Epithelial cell of esophagus (primary cell): Measurements from ENCODE around the gene VWCE.

Experiments
- DNase-seq: peaks from one replicate; pipeline ENCODE4 v3.0.0; 2010; ENCODE audit warnings: low read depth
- H3K4me3 ChIP-seq: 2 replicates; pipeline ENCODE4 v1.5.1; 2011; ENCODE audit warnings: mild to moderate bottlenecking, low read length, control low read depth
- CTCF ChIP-seq: IDR thresholded peaks from 2 replicates; pipeline ENCODE4 v1.5.1; 2011; ENCODE audit warnings: low read depth, mild to moderate bottlenecking, low read length, control low read depth, inconsistent platforms; ENCODE audit not compliant: insufficient read depth; ENCODE audit errors: missing control alignments

VWCE gene

GRCh38 chr11:61274084-61274483, 21.0 kb downstream of the VWCE start:
- no peak for DNase-seq
- TF ChIP-seq CTCF: no peak
- no peak overlapping the region for H3K4me3 ChIP-seq

GRCh38 chr11:61273178-61274078, 21.7 kb downstream of the VWCE start:
- TF ChIP-seq CTCF: no peak
- H3K4me3 ChIP-seq: no peak overlapping the region
- peak; percentile 34 for DNase-seq

- TF ChIP-seq CTCF: no peak
- no peak overlapping the region for H3K4me3 ChIP-seq
- DNase-seq: no peak
Measured at GRCh38 chr11:61272731-61273130, 22.4 kb downstream of the VWCE start.

- no peak for TF ChIP-seq CTCF
- peak; percentile 75 for DNase-seq
- H3K4me3 ChIP-seq: no peak overlapping the region
Measured at GRCh38 chr11:61270354-61271076, 24.6 kb downstream of the VWCE start.

- TF ChIP-seq CTCF: no peak
- no peak for DNase-seq
Measured at GRCh38 chr11:61268588-61269250, 26.4 kb downstream of the VWCE start.

GRCh38 chr11:61267437-61267841, 27.7 kb downstream of the VWCE start:
- no peak overlapping the region for H3K4me3 ChIP-seq
- TF ChIP-seq CTCF: no peak
- no peak for DNase-seq

More at GRCh38 chr11:61268588-61269250, 26.4 kb downstream of the VWCE start:
- H3K4me3 ChIP-seq: no peak overlapping the region
